ENCODE measurements around the gene AASDH. TPM values are rescaled to one million over a fixed set of nuclear protein-coding genes. Genes with fewer than 3 reads are reported as not detected.

Gene AASDH
- total RNA-seq, 1 experiment from 2014 or later: 3.8 TPM

DNA sequence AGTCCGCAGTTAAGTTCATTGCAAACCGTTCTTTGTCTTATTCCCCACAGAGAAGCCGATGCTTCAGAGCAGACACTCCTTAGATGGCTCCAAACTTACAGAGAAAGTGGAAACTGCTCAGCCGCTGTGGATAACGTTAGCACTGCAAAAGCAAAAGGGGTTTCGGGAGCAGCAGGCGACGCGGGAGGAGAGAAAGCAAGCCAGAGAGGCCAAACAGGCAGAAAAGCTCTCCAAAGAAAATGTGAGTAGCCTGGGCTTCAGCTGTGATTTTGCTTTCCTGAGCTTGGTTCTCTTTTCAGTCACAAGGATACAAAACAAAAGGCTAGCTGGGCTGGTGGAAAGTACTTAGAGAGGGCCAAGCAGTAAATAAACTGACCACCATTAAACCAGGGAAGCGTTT, 64.0 kb downstream of the AASDH start:
- no TSS peak for BruUV-seq (replicated peaks)
- Histone ChIP-seq H3K9me3 (ENCODE audit: low read depth, low read length, poor library complexity, severe bottlenecking) (no peaks in the 10 kb centered on the region), H3K4me3 (ENCODE audit: low read depth, low read length, poor library complexity, severe bottlenecking) (no peak overlapping the region), H3K27me3 (replicated peaks; ENCODE audit: insufficient read depth, low read depth, low read length, poor library complexity) (no peaks in the 10 kb centered on the region), H3K4me1 (ENCODE audit: insufficient read depth, low read length, poor library complexity, severe bottlenecking) (no peaks in the 10 kb centered on the region), H3K27ac (ENCODE audit: low read depth, low read length, poor library complexity, severe bottlenecking) (no peak overlapping the region), H3K36me3 (ENCODE audit: insufficient read depth, low read length, poor library complexity, severe bottlenecking) (no peaks in the 10 kb centered on the region)
- TF ChIP-seq CTCF (conservative IDR thresholded peaks at IDR 0.05; ENCODE audit: low read depth, low read length) (no peak), EZH2 (IDR thresholded peaks at IDR 0.05; ENCODE audit: borderline replicate concordance, low read depth, low read length, poor library complexity, severe bottlenecking) (no peak)
- no peak for DNase-seq (ENCODE audit: low spot score)
- CTCF ChIA-PET: no interaction called here
- POLR2A ChIA-PET (ENCODE audit: low non-redundant PET): no interaction called here
- intact Hi-C loops (cut with micrococcal nuclease; ENCODE audit: unreplicated experiment): no loop called here

DNA sequence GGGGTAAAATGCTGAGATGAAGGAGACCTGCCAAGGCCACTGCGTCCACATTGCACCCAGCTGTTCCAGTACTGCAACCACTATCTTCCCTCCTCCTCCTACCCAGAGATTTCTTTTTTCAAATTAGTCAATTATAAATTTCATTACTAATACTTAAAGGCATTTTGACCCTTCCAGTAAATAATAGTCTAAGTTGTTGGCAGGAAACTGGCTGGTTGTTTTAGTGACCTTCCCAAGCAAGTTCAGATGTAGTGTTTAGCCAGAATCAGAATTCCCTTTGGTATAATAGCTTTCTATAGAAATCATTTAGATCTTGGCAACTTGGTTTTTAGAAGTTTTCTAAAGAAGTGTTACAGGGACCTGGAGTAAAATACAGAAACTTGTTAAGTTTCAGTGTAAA, 66.0 kb downstream of the AASDH start:
- intact Hi-C loops (cut with micrococcal nuclease; ENCODE audit: unreplicated experiment): no loop called here
- no peaks in the 10 kb centered on the region for H3K36me3 ChIP-seq (ENCODE audit: insufficient read depth, low read length, poor library complexity, severe bottlenecking)
- no peaks in the 10 kb centered on the region for H3K4me1 ChIP-seq (ENCODE audit: insufficient read depth, low read length, poor library complexity, severe bottlenecking)
- H3K9me3 ChIP-seq (ENCODE audit: low read depth, low read length, poor library complexity, severe bottlenecking): no peaks in the 10 kb centered on the region
- no peak overlapping the region for H3K27ac ChIP-seq (ENCODE audit: low read depth, low read length, poor library complexity, severe bottlenecking)
- CTCF ChIA-PET: no interaction called here
- DNase-seq (ENCODE audit: low spot score): no peak
- H3K4me3 ChIP-seq (ENCODE audit: low read depth, low read length, poor library complexity, severe bottlenecking): no peak overlapping the region
- POLR2A ChIA-PET (ENCODE audit: low non-redundant PET): no interaction called here
- TF ChIP-seq EZH2 (IDR thresholded peaks at IDR 0.05; ENCODE audit: borderline replicate concordance, low read depth, low read length, poor library complexity, severe bottlenecking) (no peak), CTCF (conservative IDR thresholded peaks at IDR 0.05; ENCODE audit: low read depth, low read length) (no peak)
- no peaks in the 10 kb centered on the region for H3K27me3 ChIP-seq (replicated peaks; ENCODE audit: insufficient read depth, low read depth, low read length, poor library complexity)
- BruUV-seq (replicated peaks): no TSS peak

GRCh38 chr4:56320293-56320692, 67.0 kb downstream of the AASDH start:
- Histone ChIP-seq H3K4me1 (ENCODE audit: insufficient read depth, low read length, poor library complexity, severe bottlenecking) (no peaks in the 10 kb centered on the region), H3K36me3 (ENCODE audit: insufficient read depth, low read length, poor library complexity, severe bottlenecking) (no peaks in the 10 kb centered on the region), H3K4me3 (ENCODE audit: low read depth, low read length, poor library complexity, severe bottlenecking) (no peak overlapping the region), H3K27ac (ENCODE audit: low read depth, low read length, poor library complexity, severe bottlenecking) (no peak overlapping the region), H3K27me3 (replicated peaks; ENCODE audit: insufficient read depth, low read depth, low read length, poor library complexity) (no peaks in the 10 kb centered on the region), H3K9me3 (ENCODE audit: low read depth, low read length, poor library complexity, severe bottlenecking) (no peaks in the 10 kb centered on the region)
- intact Hi-C loops (cut with micrococcal nuclease; ENCODE audit: unreplicated experiment): no loop called here
- no peak for DNase-seq (ENCODE audit: low spot score)
- CTCF ChIA-PET: no interaction called here
- BruUV-seq (replicated peaks): no TSS peak
- POLR2A ChIA-PET (ENCODE audit: low non-redundant PET): interaction anchor here (0.6 kb wide), 1 partner anchor 874 kb away, joined by 3 read pairs; no protein-coding TSS in a partner anchor
- TF ChIP-seq EZH2 (IDR thresholded peaks at IDR 0.05; ENCODE audit: borderline replicate concordance, low read depth, low read length, poor library complexity, severe bottlenecking) (no peak), CTCF (conservative IDR thresholded peaks at IDR 0.05; ENCODE audit: low read depth, low read length) (no peak)
